ENCODE results near the gene DDX17.

- no peak for TF ChIP-seq ZNF317 (CRISPR knock-in tag; IDR thresholded peaks at IDR 0.05; ENCODE audit: borderline replicate concordance, low read depth)
- TF ChIP-seq, protein P1, sequence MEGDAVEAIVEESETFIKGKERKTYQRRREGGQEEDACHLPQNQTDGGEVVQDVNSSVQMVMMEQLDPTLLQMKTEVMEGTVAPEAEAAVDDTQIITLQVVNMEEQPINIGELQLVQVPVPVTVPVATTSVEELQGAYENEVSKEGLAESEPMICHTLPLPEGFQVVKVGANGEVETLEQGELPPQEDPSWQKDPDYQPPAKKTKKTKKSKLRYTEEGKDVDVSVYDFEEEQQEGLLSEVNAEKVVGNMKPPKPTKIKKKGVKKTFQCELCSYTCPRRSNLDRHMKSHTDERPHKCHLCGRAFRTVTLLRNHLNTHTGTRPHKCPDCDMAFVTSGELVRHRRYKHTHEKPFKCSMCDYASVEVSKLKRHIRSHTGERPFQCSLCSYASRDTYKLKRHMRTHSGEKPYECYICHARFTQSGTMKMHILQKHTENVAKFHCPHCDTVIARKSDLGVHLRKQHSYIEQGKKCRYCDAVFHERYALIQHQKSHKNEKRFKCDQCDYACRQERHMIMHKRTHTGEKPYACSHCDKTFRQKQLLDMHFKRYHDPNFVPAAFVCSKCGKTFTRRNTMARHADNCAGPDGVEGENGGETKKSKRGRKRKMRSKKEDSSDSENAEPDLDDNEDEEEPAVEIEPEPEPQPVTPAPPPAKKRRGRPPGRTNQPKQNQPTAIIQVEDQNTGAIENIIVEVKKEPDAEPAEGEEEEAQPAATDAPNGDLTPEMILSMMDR (IDR thresholded peaks at IDR 0.05) = no peak
- TF ChIP-seq, protein P2, sequence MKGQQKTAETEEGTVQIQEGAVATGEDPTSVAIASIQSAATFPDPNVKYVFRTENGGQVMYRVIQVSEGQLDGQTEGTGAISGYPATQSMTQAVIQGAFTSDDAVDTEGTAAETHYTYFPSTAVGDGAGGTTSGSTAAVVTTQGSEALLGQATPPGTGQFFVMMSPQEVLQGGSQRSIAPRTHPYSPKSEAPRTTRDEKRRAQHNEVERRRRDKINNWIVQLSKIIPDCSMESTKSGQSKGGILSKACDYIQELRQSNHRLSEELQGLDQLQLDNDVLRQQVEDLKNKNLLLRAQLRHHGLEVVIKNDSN (CRISPR knock-in tag; IDR thresholded peaks at IDR 0.05) = no peak
- no peak for TF ChIP-seq JUN (CRISPR knock-in tag; IDR thresholded peaks at IDR 0.05)
- no peak for TF ChIP-seq CREB1 (CRISPR knock-in tag; IDR thresholded peaks at IDR 0.05)
- TF ChIP-seq NR2C2 (CRISPR knock-in tag; IDR thresholded peaks at IDR 0.05) = no peak
- no peak for TF ChIP-seq E2F4 (CRISPR knock-in tag; IDR thresholded peaks at IDR 0.05; ENCODE audit: borderline replicate concordance, low read depth)
- no peak for TF ChIP-seq ETV6 (CRISPR knock-in tag; IDR thresholded peaks at IDR 0.05)
- no peak for TF ChIP-seq USF2 (CRISPR knock-in tag; IDR thresholded peaks at IDR 0.05)
- TF ChIP-seq STAT6 (CRISPR knock-in tag; conservative IDR thresholded peaks at IDR 0.05; ENCODE audit: low read depth) = no peak
- TF ChIP-seq NFE2L1 (CRISPR knock-in tag; IDR thresholded peaks at IDR 0.05) = no peak
- TF ChIP-seq ATF2 (CRISPR knock-in tag; IDR thresholded peaks at IDR 0.05; ENCODE audit: borderline replicate concordance, low read depth) = no peak
These were observed 34.9 kb downstream of the DDX17 start for GRCh38 chr22:38471237-38471636.

Measured in WTC11 (cell line).